GM12878 (cell line): ENCODE measurements around the gene MMP3. TPM values are rescaled to one million over a fixed set of nuclear protein-coding genes. Genes with fewer than 3 reads are reported as not detected.

ENCODE experiments used
- ATAC-seq: fragments of 200-7000 bp; cut with Tn5 transposase; 3 replicates; pipeline ENCODE4 v1.9.1; 2020; ENCODE audit warnings: mild to moderate bottlenecking, moderate library complexity
- BruUV-seq: library from RNA; stranded (reverse); fragments of 400-500 nt; replicated peaks from 2 replicates; lab custom pipeline; 2021; lab: Mats Ljungman, UMichigan
- CTCF ChIA-PET: fragments of 300-600 bp; sonication (Branson Sonifier 250); formaldehyde crosslinking; extraction: SDS; loops from one replicate; lab custom pipeline; 2021; ENCODE audit warnings: inconsistent platforms; lab: Yijun Ruan, JAX
- POLR2A ChIA-PET: fragments of 350-600 bp; formaldehyde crosslinking; extraction: SDS; loops from one replicate; lab custom pipeline; 2021; ENCODE audit warnings: inconsistent platforms; lab: Charles Lee
- RAD21 ChIA-PET: fragments of 300-600 bp; sonication (Branson Sonifier 250); formaldehyde crosslinking; loops from one replicate; lab custom pipeline; 2023; ENCODE audit warnings: antibody characterized with exemption; ENCODE audit not compliant: unreplicated experiment; lab: Charles Lee
- SMC1A ChIA-PET: fragments of 300-600 bp; sonication (Branson Sonifier 250); formaldehyde crosslinking; loops from one replicate; lab custom pipeline; 2023; ENCODE audit not compliant: unreplicated experiment, uncharacterized antibody; lab: Charles Lee
- DNase-seq: peaks from one replicate; pipeline ENCODE4 v3.0.0-alpha.2; 2011; ENCODE audit warnings: low read depth, low spot score
- FAIRE-seq: peaks from 3 replicates; lab custom pipeline; 2011; peaks lifted over from hg19 to GRCh38; lab: Jason Lieb, UNC
- H2AFZ ChIP-seq: 2 replicates; pipeline ENCODE4 v1.6.0; 2011; ENCODE audit warnings: low read depth, low read length, control low read depth; ENCODE audit not compliant: control insufficient read depth
- H3K27ac ChIP-seq: 2 replicates; pipeline ENCODE4 v1.5.1; 2011; ENCODE audit warnings: control low read depth; ENCODE audit not compliant: control insufficient read depth, insufficient read depth
- H3K27me3 ChIP-seq, 2 experiments: replicated peaks in 1 of 2; 2 replicates each; pipeline versions ENCODE4 v1.6.0 to v1.6.1; 2011; ENCODE audit warnings: low read length in 1 of 2; ENCODE audit not compliant: control insufficient read depth in 2 of 2, insufficient read depth in 2 of 2
- H3K36me3 ChIP-seq, 2 experiments: 2 replicates each; pipeline ENCODE4 v1.5.1; 2011; ENCODE audit warnings: low read length in 1 of 2; ENCODE audit not compliant: control insufficient read depth in 2 of 2, insufficient read depth in 2 of 2
- H3K4me1 ChIP-seq: 2 replicates; pipeline ENCODE4 v1.6.1; 2011; ENCODE audit warnings: mild to moderate bottlenecking, low read length, moderate library complexity, mixed read lengths; ENCODE audit not compliant: control insufficient read depth, insufficient read depth
- H3K4me2 ChIP-seq: 2 replicates; pipeline ENCODE4 v1.6.0; 2011; ENCODE audit warnings: control low read depth; ENCODE audit not compliant: control insufficient read depth, insufficient read depth
- H3K4me3 ChIP-seq: fragments of 200-600 bp; sonication (generic); 2 replicates; pipeline ENCODE4 v1.5.1; 2016
- H3K79me2 ChIP-seq: 2 replicates; pipeline ENCODE4 v1.6.0; 2011; ENCODE audit warnings: low read length; ENCODE audit not compliant: control insufficient read depth, insufficient read depth
- H3K9ac ChIP-seq: 2 replicates; pipeline ENCODE4 v1.8.0; 2011; ENCODE audit warnings: low read length, control low read depth, mixed read lengths; ENCODE audit not compliant: control insufficient read depth, insufficient read depth
- H3K9me3 ChIP-seq: replicated peaks from 3 replicates; pipeline ENCODE4 v1.5.1; 2011; ENCODE audit warnings: mild to moderate bottlenecking, low read length; ENCODE audit not compliant: control insufficient read depth, insufficient read depth
- H4K20me1 ChIP-seq: 2 replicates; pipeline ENCODE4 v1.6.0; 2011; ENCODE audit not compliant: control insufficient read depth, insufficient read depth
- CBFB ChIP-seq: IDR thresholded peaks from 2 replicates; pipeline ENCODE4 v1.6.1; 2016; ENCODE audit warnings: antibody characterized with exemption, low read depth
- GATAD2B ChIP-seq: fragments of 450-650 bp; conservative IDR thresholded peaks from 2 replicates; pipeline ENCODE4 v1.6.1; 2017; ENCODE audit warnings: low read depth, mild to moderate bottlenecking, moderate library complexity
- HDAC6 ChIP-seq: fragments of 200-600 bp; sonication (generic); IDR thresholded peaks from one replicate; pipeline ENCODE4 v1.8.0; 2017; ENCODE audit warnings: antibody characterized with exemption; ENCODE audit not compliant: unreplicated experiment
- IKZF1 ChIP-seq: fragments of 450-650 bp; conservative IDR thresholded peaks from 2 replicates; pipeline ENCODE4 v1.6.1; 2017; ENCODE audit warnings: antibody characterized with exemption, mild to moderate bottlenecking
- MXI1 ChIP-seq: fragments of 150-350 bp; IDR thresholded peaks from 2 replicates; pipeline ENCODE4 v1.6.1; 2011; ENCODE audit warnings: low read depth, mild to moderate bottlenecking, inconsistent platforms, low read length, improper control_type of control experiment
- RELA ChIP-seq: fragments of 450-650 bp; IDR thresholded peaks from 2 replicates; pipeline ENCODE4 v1.8.0; 2014; ENCODE audit warnings: borderline replicate concordance; ENCODE audit not compliant: partially characterized antibody
- SIX5 ChIP-seq: IDR thresholded peaks from 2 replicates; pipeline ENCODE4 v1.6.1; 2011; ENCODE audit warnings: mild to moderate bottlenecking, low read depth, low read length, moderate library complexity; ENCODE audit not compliant: severe bottlenecking
- SMAD1 ChIP-seq: fragments of 450-650 bp; IDR thresholded peaks from 2 replicates; pipeline ENCODE4 v1.6.1; 2018; ENCODE audit warnings: mild to moderate bottlenecking, low read depth; ENCODE audit not compliant: partially characterized antibody
- SRF ChIP-seq, 2 experiments: IDR thresholded peaks; 2 replicates each; pipeline ENCODE4 v1.6.1; 2011; ENCODE audit warnings: low read depth in 2 of 2, low read length in 2 of 2, mild to moderate bottlenecking in 1 of 2, moderate library complexity in 1 of 2
- ZBED1 ChIP-seq: IDR thresholded peaks from 2 replicates; pipeline ENCODE4 v1.6.1; 2016; ENCODE audit warnings: borderline replicate concordance
- ZNF217 ChIP-seq: fragments of 450-650 bp; IDR thresholded peaks from 2 replicates; pipeline ENCODE4 v1.6.1; 2017; ENCODE audit warnings: antibody characterized with exemption, mild to moderate bottlenecking
- WGBS: methylation state at CpG from one replicate; pipeline ENCODE4 v1.1.6; 2016; ENCODE audit warnings: low lambda C conversion rate; ENCODE audit not compliant: insufficient replicate concordance, insufficient coverage; ENCODE audit errors: missing lambda C conversion rate; 5-methylcytosine and 5-hydroxymethylcytosine counted together
- in situ Hi-C: fragments of 300-500 bp; cut with MboI; formaldehyde crosslinking; loops from 9 replicates; pipeline ENCODE4 v1.14.3; 2018; ENCODE audit warnings: mixed read lengths
- intact Hi-C: fragments of 100-400 bp; cut with micrococcal nuclease; formaldehyde crosslinking; loops from one replicate; pipeline ENCODE4 v1.14.2; 2022; ENCODE audit not compliant: unreplicated experiment
- polyA plus RNA-seq, 11 experiments: library from polyadenylated mRNA; depleted of rRNA in 4 of 11; unstranded in 6 of 11; stranded (reverse) in 5 of 11; fragments of >200 nt; fragmentation: Nextera tagmentation in 4 of 11; fragmentation: Illumina TruSeq in 1 of 11; extraction: Ambion mirVana in 4 of 11; extraction: Trizol in 1 of 11; gene quantifications; 1 replicate in 1 of 11; 2 replicates in 10 of 11; pipeline versions ENCODE4 v1.2.1 to v1.2.3, GENCODE V29; 2011 to 2016; ENCODE audit warnings: inconsistent platforms in 2 of 11, missing spikeins in 2 of 11, low read depth in 1 of 11
- total RNA-seq, 4 experiments: library from RNA; depleted of rRNA in 3 of 4; stranded (reverse); fragments of >200 nt in 3 of 4; fragmentation: Illumina TruSeq in 1 of 4; extraction: Trizol in 1 of 4; gene quantifications; 2 replicates each; pipeline versions ENCODE4 v1.2.1 to v1.2.3, GENCODE V29; 2013 to 2021

The MMP3 gene
- total and polyA plus RNA-seq, 10 of the 15 experiments (the other 5 are each of a cell fraction or from before 2014, with no cell fraction given): 0.02 to 1.2 TPM; not detected in 8

GRCh38 chr11:102819491-102819890 lies 23.9 kb downstream of the MMP3 start:
- H3K9ac ChIP-seq: no peak overlapping the region
- 3% methylated on average over 6 of the region's 6 CpGs for WGBS
- no peak for FAIRE-seq
- ChIA-PET RAD21 (no interaction called here), CTCF (interaction anchor here (1.0 to 1.2 kb wide), 2 partner anchors 12 to 121 kb away, joined by 3 read pairs; no protein-coding TSS in a partner anchor), SMC1A (no interaction called here), POLR2A (no interaction called here)
- no peak overlapping the region for H2AFZ ChIP-seq
- H3K9me3 ChIP-seq: no peaks in the 10 kb centered on the region
- H3K4me3 ChIP-seq: no peak overlapping the region
- no peak overlapping the region for H3K27ac ChIP-seq
- no peak for DNase-seq
- no peak for ATAC-seq
- no peaks in the 10 kb centered on the region for H3K36me3 ChIP-seq
- H4K20me1 ChIP-seq: no peaks in the 10 kb centered on the region
- no peaks in the 10 kb centered on the region for H3K27me3 ChIP-seq
- no peaks in the 10 kb centered on the region for H3K79me2 ChIP-seq
- intact Hi-C loops (no loop called here), in situ Hi-C loops (no loop called here)
- no TSS peak for BruUV-seq
- no peaks in the 10 kb centered on the region for H3K4me1 ChIP-seq
- TF ChIP-seq HDAC6 (no peak), ZNF217 (no peak), SMAD1 (no peak), SIX5 (no peak), SRF (IDR thresholded peaks at IDR 0.05; ENCODE audit: low read depth in 2 of 2, low read length in 2 of 2) (no peak), ZBED1 (no peak), MXI1 (no peak), CBFB (no peak), RELA (no peak), GATAD2B (no peak), IKZF1 (no peak)
- H3K4me2 ChIP-seq: no peak overlapping the region
